NB4 (cell line): ENCODE results near the gene PILRA.
"Not testable (repeated sequence)": the region's sequence is repeated elsewhere in the genome, so short reads cannot be mapped to it uniquely, and the experiment has no call there.

Source experiments
- DNase-seq: peaks from one replicate; pipeline ENCODE4 v3.0.0; 2010; ENCODE audit warnings: low read depth
- H3K4me3 ChIP-seq: one replicate; pipeline ENCODE4 v1.5.1; 2011; ENCODE audit warnings: mild to moderate bottlenecking, low read depth, low read length, moderate library complexity
- MYC ChIP-seq: IDR thresholded peaks from 2 replicates; pipeline ENCODE4 v1.6.1; 2011; ENCODE audit warnings: low read depth, low read length
- POLR2A ChIP-seq: IDR thresholded peaks from 2 replicates; pipeline ENCODE4 v1.6.1; 2011; ENCODE audit warnings: mild to moderate bottlenecking; ENCODE audit not compliant: insufficient read length; ENCODE audit errors: extremely low read depth
- TF ChIP-seq, protein P1 (sequence below): IDR thresholded peaks from 2 replicates; pipeline ENCODE4 v1.6.1; 2011; ENCODE audit warnings: low read depth, low read length
- TF ChIP-seq, protein P2 (sequence below): IDR thresholded peaks from one replicate; pipeline ENCODE4 v1.5.1; 2012; ENCODE audit warnings: low read depth, low read length

PILRA gene

DNA sequence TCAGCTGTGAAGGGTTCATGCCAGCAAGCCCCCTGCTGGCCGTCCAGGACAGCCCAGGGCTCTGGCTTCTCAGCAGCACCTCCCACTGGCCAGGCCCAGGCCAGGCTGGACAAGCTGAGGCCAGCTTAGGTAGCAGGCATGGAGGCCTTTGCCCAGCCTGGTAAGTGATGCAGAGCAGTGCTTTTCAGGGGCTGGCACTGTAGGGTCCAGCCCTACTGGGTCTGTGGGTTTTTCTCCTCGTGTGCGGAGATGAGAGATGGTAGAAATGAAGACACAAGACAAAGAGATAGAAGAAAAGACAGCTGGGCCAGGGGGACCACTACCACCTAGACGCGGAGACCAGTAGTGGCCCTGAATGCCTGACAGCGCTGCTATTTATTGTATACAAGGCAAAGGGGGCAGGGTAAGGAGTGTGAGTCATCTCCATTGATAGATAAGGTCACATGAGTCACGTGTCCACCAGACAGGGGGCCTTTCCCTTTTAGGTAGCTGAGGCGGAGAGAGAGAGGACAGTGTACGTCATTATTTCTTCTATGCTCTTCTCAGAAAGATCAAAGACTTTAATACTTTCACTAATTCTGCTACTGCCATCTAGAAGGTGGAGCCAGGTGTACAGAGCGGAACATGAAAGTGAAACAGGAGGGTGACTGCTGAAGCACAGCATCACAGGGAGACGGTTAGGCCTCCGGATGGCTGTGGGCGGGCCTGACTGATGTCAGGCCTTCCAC lies 28.6 kb upstream of the PILRA start:
- TF ChIP-seq, protein P1, sequence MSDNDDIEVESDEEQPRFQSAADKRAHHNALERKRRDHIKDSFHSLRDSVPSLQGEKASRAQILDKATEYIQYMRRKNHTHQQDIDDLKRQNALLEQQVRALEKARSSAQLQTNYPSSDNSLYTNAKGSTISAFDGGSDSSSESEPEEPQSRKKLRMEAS: peak; percentile 46; the same call in 1 of the 2 replicates
- TF ChIP-seq, protein P2, sequence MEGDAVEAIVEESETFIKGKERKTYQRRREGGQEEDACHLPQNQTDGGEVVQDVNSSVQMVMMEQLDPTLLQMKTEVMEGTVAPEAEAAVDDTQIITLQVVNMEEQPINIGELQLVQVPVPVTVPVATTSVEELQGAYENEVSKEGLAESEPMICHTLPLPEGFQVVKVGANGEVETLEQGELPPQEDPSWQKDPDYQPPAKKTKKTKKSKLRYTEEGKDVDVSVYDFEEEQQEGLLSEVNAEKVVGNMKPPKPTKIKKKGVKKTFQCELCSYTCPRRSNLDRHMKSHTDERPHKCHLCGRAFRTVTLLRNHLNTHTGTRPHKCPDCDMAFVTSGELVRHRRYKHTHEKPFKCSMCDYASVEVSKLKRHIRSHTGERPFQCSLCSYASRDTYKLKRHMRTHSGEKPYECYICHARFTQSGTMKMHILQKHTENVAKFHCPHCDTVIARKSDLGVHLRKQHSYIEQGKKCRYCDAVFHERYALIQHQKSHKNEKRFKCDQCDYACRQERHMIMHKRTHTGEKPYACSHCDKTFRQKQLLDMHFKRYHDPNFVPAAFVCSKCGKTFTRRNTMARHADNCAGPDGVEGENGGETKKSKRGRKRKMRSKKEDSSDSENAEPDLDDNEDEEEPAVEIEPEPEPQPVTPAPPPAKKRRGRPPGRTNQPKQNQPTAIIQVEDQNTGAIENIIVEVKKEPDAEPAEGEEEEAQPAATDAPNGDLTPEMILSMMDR: peak; percentile 46
- not testable (repeated sequence) for H3K4me3 ChIP-seq
- DNase-seq: peak; percentile 65

DNA sequence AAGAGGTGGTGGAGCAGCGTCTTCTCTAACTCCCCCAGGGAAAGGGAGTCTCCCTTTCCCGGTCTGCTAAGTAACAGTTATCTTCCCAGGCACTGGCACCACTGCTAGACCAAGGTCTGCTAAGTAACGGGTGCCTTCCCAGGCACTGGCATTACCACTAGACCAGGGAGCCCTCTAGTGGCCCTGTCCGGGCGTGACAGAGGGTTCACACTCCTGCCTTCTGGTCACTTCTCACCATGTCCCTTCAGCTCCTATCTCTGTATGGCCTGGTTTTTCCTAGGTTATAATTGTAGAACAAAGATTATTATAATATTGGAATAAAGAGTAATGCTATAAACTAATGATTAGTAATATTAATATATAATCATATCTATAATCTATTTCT lies 28.0 kb upstream of the PILRA start:
- not testable (repeated sequence) for H3K4me3 ChIP-seq
- TF ChIP-seq, protein P2: peak; percentile 43
- DNase-seq: peak; percentile 61

DNA sequence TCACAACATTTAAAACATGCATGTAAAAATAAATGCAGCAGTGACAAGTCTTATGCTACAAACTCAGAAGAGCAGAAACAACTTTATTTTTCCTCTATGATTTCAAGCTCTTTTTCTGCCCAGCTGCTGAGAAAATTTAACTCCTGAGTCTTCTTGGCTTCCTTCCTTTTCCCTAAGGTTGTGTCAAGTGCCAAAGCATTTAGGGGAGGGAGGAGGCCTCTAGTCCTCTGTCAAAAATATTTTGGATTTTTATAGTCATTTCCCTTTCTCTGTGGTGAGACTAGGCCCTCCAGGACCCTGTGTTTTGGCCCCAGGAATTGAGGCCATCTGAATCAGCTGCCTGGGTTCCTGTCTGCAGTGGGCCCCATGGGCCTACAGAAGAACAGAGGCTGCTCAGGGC lies 26.4 kb upstream of the PILRA start:
- no peak for DNase-seq
- TF ChIP-seq POLR2A (no peak), MYC (no peak)
- H3K4me3 ChIP-seq: no peak overlapping the region

DNA sequence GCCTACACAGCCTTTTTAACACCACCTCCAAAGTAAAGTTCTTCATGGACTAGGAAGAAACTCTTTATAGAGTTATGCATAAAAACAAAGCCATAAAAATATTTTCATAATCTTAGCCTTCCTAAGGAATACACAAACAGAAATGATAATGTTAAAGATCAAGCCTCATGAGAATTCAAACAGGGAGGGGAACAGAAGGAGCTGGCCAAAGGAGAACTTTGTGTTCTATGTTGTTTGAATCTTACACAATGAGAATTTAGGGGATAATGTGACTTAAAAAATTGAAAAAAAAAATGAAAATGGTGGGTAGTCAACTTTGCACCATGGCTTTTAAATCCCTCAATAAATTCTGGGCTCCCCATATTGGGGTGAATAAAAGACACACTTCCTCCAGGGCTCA lies 24.5 kb upstream of the PILRA start:
- no peak overlapping the region for H3K4me3 ChIP-seq
- TF ChIP-seq, protein P2: no peak
- TF ChIP-seq MYC: no peak
- TF ChIP-seq POLR2A: no peak
- no peak for DNase-seq

DNA sequence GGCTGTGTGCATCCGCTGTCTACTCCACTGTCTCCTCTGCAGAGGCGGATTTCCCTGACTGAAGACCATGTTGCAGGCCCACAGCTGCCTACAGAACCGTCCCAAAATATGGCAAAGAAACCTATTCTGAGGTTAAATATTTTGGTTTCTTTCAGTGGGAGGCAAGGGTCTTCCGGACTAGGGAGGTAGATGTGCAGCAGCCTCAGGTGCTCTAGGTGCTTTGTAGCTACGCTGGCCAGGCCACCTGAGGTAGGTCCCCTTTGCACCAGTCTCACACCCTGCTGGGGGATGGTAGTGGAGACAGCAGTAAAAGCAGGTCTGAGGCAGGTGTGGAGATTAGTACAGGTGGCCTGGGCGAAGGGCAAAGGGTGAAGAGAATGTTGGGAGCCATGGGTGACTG lies 23.5 kb upstream of the PILRA start:
- TF ChIP-seq POLR2A (no peak), MYC (no peak)
- TF ChIP-seq, protein P1: no peak
- TF ChIP-seq, protein P2: no peak
- no peak for DNase-seq

DNA sequence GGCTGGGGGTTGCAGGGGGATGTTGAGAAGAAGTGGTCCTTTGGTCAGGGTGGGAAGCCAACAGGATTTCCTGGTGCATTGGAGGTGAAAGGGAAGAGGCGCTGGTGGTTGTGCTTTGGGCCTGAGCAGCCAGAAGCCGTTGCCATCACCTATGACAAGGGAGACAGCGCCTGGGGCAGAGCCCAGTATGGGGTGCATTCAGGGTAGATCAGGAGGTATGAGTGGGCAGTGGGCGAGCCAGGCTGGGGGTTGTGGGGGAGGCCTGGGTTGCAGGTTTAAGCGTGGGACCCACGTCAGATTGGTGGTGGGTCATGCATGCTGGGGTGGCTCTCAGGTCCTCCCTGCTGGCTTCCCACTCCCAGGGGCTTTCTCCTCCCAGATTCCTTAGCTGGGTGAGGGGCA lies 21.6 kb upstream of the PILRA start:
- TF ChIP-seq, protein P2: no peak
- no peak for TF ChIP-seq POLR2A
- TF ChIP-seq, protein P1: no peak
- TF ChIP-seq MYC: no peak
- no peak overlapping the region for H3K4me3 ChIP-seq
- peak; percentile 1 for DNase-seq

More for the DNA sequence above, 23.5 kb upstream of the PILRA start:
- H3K4me3 ChIP-seq: no peak overlapping the region

DNA sequence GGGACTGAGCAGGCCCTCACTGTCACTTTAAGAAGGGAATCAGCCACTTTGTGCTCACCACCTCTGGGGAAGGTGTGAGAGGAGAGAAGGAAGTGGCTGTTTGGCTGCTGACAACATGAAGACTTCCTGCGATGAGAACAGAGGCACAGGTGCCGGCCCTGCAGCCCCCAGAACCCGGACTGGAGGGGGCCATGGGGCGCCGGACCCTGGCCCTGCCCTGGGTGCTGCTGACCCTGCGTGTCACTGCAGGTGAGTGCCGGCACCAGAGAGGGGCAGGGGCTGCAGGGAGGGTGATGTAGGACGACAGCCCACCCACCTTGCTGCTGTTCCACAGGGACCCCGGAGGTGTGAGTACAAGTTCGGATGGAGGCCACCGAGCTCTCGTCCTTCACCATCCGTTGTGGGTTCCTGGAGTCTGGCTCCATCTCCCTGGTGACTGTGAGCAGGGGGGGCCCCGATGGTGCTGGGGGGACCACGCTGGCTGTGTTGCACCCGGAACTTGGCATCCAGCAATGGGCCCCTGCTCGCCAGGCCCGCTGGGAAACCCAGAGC lies 21.0 kb upstream of the PILRA start:
- not testable (repeated sequence) for H3K4me3 ChIP-seq, DNase-seq
